Pancreas (tissue), 10 donors: ENCODE data around the gene SHISA7. TPM values are rescaled to one million over a fixed set of nuclear protein-coding genes. Genes with fewer than 3 reads are reported as not detected.
"Not testable (repeated sequence)": the region's sequence is repeated elsewhere in the genome, so short reads cannot be mapped to it uniquely, and the experiment has no call there.

Source experiments
- ATAC-seq, 4 donors: fragments of 200-7000 bp; cut with Tn5 transposase; one replicate each; pipeline versions ENCODE4 v1.8.0 to v1.9.1; 2020; ENCODE audit warnings: mild to moderate bottlenecking in 4 of 4, moderate library complexity in 4 of 4
- DNase-seq, 6 donors: peaks; one replicate each; pipeline ENCODE4 v3.0.0-alpha.2; 2020
- FAIRE-seq: peaks from 2 replicates; lab custom pipeline; 2012; peaks lifted over from hg19 to GRCh38; lab: Jason Lieb, UNC
- H3K27ac ChIP-seq, 4 donors: fragments of 200-600 bp; sonication (generic); 1 replicate in 3 of 4; 2 replicates in 1 of 4; pipeline versions ENCODE4 v1.5.0 to v1.8.0; 2020
- H3K27me3 ChIP-seq, 4 donors: fragments of 200-600 bp; one replicate each; pipeline ENCODE4 v1.8.0; 2021
- H3K36me3 ChIP-seq, 3 donors: fragments of 200-600 bp; sonication (generic) in 1 of 3; one replicate each; pipeline versions ENCODE4 v1.5.0 to v1.8.0; 2020 to 2021
- H3K4me1 ChIP-seq, 3 donors: fragments of 200-600 bp; one replicate each; pipeline ENCODE4 v1.8.0; 2021
- H3K4me3 ChIP-seq, 4 donors: fragments of 200-600 bp; sonication (generic) in 2 of 4; one replicate each; pipeline versions ENCODE4 v1.5.0 to v1.8.0; 2020 to 2021
- H3K9me3 ChIP-seq, 4 donors: fragments of 200-600 bp; one replicate each; pipeline ENCODE4 v1.8.0; 2021
- CTCF ChIP-seq, 4 donors: fragments of 200-600 bp; sonication (generic) in 3 of 4; IDR thresholded peaks; one replicate each; pipeline versions ENCODE4 v1.5.0 to v1.8.0; 2021; ENCODE audit warnings: antibody characterized with exemption in 4 of 4
- WGBS, 2 donors: extraction: QIAGEN DNeasy Blood & Tissue Kit; methylation state at CpG; one replicate each; pipeline ENCODE4 v1.1.7; 2013; 5-methylcytosine and 5-hydroxymethylcytosine counted together
- intact Hi-C, 3 donors: fragments of 100-400 bp; cut with DNase I; formaldehyde crosslinking; loops; one replicate each; pipeline versions ENCODE4 v1.11.1 to v1.14.2; 2022
- polyA plus RNA-seq, 2 donors: library from polyadenylated mRNA; stranded (reverse); fragments of 200-250 nt; gene quantifications; one replicate each; pipeline ENCODE4 v1.2.3, GENCODE V29; 2013
- total RNA-seq, 6 donors: library from RNA; stranded (reverse); fragmentation: NEBNext Ultra II Directional in 4 of 6; extraction: Animal tissue kit (Norgen Biotek cat#: 25700) in 4 of 6; gene quantifications; one replicate each; pipeline versions ENCODE4 v1.2.1 to v1.2.4, GENCODE V29; 2021 to 2023
- donor health status: healthy with polysubstance abuse.
- donor health status: DM: no; HTN: no; CAD: no; lungs with moderate emphysema.
- donor health status: DM: no; HTN: no; CAD: no.
- donor health status: control.
- donor health status: control.
- donor health status: Bipolar disorder and iron deficiency.
- donor health status: DM: yes; HTN: yes; CAD: no.
- donor health status: DM: no; HTN: no; CAD: no.
- donor health status: DM: no; HTN: no; CAD: no.
- donor health status: DM: yes; HTN: yes; CAD: no.

SHISA7 gene
- total and polyA plus RNA-seq, 8 donors = 0.04 to 0.33 (median 0.06) TPM; not detected in 3

- Histone ChIP-seq H3K4me1 (peaks cover 0 to 4% (median 0%) of the 10 kb centered on the region in 3 donors), H3K27me3 (no peaks in the 10 kb centered on the region), H3K36me3 (no peaks in the 10 kb centered on the region), H3K9me3 (no peaks in the 10 kb centered on the region), H3K4me3 (no peak overlapping the region), H3K27ac (no peak overlapping the region)
- ATAC-seq (no peak), DNase-seq (no peak), FAIRE-seq (no peak)
- TF ChIP-seq CTCF (IDR thresholded peaks at IDR 0.05) = no peak
- 91 to 92% methylated on average over 2 of the region's 2 CpGs for WGBS, 2 donors
- intact Hi-C loops = loop anchor here in 1 of 3 donors (10.0 kb wide), 1 partner anchor 265 kb away; the partner anchor contains the start of gene TNNT1
Observed at GRCh38 chr19:55410168-55410567, 32.9 kb downstream of the SHISA7 start.

GRCh38 chr19:55409179-55409578 lies 33.9 kb downstream of the SHISA7 start:
- H3K27ac ChIP-seq, FAIRE-seq, H3K36me3 ChIP-seq, DNase-seq, H3K4me1 ChIP-seq, H3K27me3 ChIP-seq, H3K9me3 ChIP-seq, H3K4me3 ChIP-seq, ATAC-seq: not testable (repeated sequence)
- intact Hi-C loops = loop anchor here in 1 of 3 donors (10.0 kb wide), 1 partner anchor 114 kb away; no protein-coding TSS in a partner anchor
- WGBS, 2 donors = 96% methylated on average over 8 of the region's 8 CpGs

- DNase-seq = no peak
- Histone ChIP-seq H3K27ac (peak overlapping the region; percentile 90 to 95 (median 94)), H3K4me1 (peaks cover 0 to 4% (median 0%) of the 10 kb centered on the region in 3 donors), H3K36me3 (peaks cover 0 to under 1% (median 0%) of the 10 kb centered on the region in 3 donors), H3K27me3 (no peaks in the 10 kb centered on the region), H3K4me3 (peak overlapping the region in 3 of 4 donors; percentile 29 to 96 (median 64)), H3K9me3 (no peaks in the 10 kb centered on the region)
- no peak for TF ChIP-seq CTCF (IDR thresholded peaks at IDR 0.05)
- intact Hi-C loops = loop anchor here in 1 of 3 donors (10.0 kb wide), 1 partner anchor 114 kb away; no protein-coding TSS in a partner anchor
- FAIRE-seq = no peak
- 57 to 62% methylated on average over 9 of the region's 9 CpGs for WGBS, 2 donors
- no peak for ATAC-seq
Observed at GRCh38 chr19:55408533-55408872, 34.6 kb downstream of the SHISA7 start.

- no peaks in the 10 kb centered on the region for H3K9me3 ChIP-seq
- intact Hi-C loops = loop anchor here in 1 of 3 donors (10.0 kb wide), 1 partner anchor 113 kb away; no protein-coding TSS in a partner anchor
Observed at GRCh38 chr19:55407800-55408532, 35.1 kb downstream of the SHISA7 start.

GRCh38 chr19:55407550-55407799 lies 35.6 kb downstream of the SHISA7 start, which contains the start of gene UBE2S:
TSS of gene UBE2S (minus strand) at chr19:55407788. CDS start at chr19:55407589, 199 bp downstream.
- WGBS, 2 donors = 0 to 1% methylated on average over 23 to 36 of the region's 36 CpGs
- not testable (repeated sequence) for H3K27me3 ChIP-seq, H3K9me3 ChIP-seq, H3K4me1 ChIP-seq, FAIRE-seq, ATAC-seq, H3K36me3 ChIP-seq, DNase-seq
- Histone ChIP-seq H3K27ac (peak within 1 kb of the TSS; percentile 90 to 95 (median 94)), H3K4me3 (peak within 1 kb of the TSS; percentile 64 to 96 (median 74))
- intact Hi-C loops = loop anchor here in 1 of 3 donors (10.0 kb wide), 1 partner anchor 113 kb away; no protein-coding TSS in a partner anchor

More at GRCh38 chr19:55407800-55408532, 35.1 kb downstream of the SHISA7 start:
- peak overlapping the region; percentile 90 to 95 (median 94) for H3K27ac ChIP-seq
- H3K4me3 ChIP-seq = peak overlapping the region; percentile 64 to 96 (median 74)
- no peak for TF ChIP-seq CTCF (IDR thresholded peaks at IDR 0.05)
- H3K27me3 ChIP-seq = no peaks in the 10 kb centered on the region
- H3K4me1 ChIP-seq = peaks cover 0 to 4% (median 0%) of the 10 kb centered on the region in 3 donors
- DNase-seq (peak; percentile 95 to 98 (median 97)), FAIRE-seq (peak; percentile 88), ATAC-seq (peak; percentile 95 to 99 (median 96))
- peaks cover 0 to 6% (median 0%) of the 10 kb centered on the region in 3 donors for H3K36me3 ChIP-seq
- 1% methylated on average over 65 to 72 of the region's 72 CpGs for WGBS, 2 donors
